Skeletal muscle tissue (tissue), 4 donors: Measurements from ENCODE around the gene TSPAN2. TPM values are rescaled to one million over a fixed set of nuclear protein-coding genes. Genes with fewer than 3 reads are reported as not detected.
"Not testable (repeated sequence)": the region's sequence is repeated elsewhere in the genome, so short reads cannot be mapped to it uniquely, and the experiment has no call there.

Experiments used
- H3K27ac ChIP-seq: one replicate; pipeline ENCODE4 v1.7.0; 2013; ENCODE audit warnings: mild to moderate bottlenecking, low read depth, low read length, inconsistent platforms
- H3K27me3 ChIP-seq, 3 donors: one replicate each; pipeline ENCODE4 v1.7.0; 2013; ENCODE audit warnings: low read length in 3 of 3; ENCODE audit not compliant: control insufficient read depth in 3 of 3, insufficient read depth in 3 of 3
- H3K36me3 ChIP-seq, 3 donors: one replicate each; pipeline ENCODE4 v1.7.0; 2013; ENCODE audit warnings: low read length in 3 of 3; ENCODE audit not compliant: control insufficient read depth in 3 of 3, insufficient read depth in 3 of 3
- H3K4me1 ChIP-seq, 3 donors: one replicate each; pipeline ENCODE4 v1.7.0; 2013; ENCODE audit warnings: low read length in 3 of 3, mild to moderate bottlenecking in 3 of 3; ENCODE audit not compliant: control insufficient read depth in 3 of 3, insufficient read depth in 3 of 3
- H3K4me3 ChIP-seq, 3 donors: one replicate each; pipeline ENCODE4 v1.7.0; 2013; ENCODE audit warnings: low read length in 3 of 3
- H3K9ac ChIP-seq, 3 donors: one replicate each; pipeline ENCODE4 v1.7.0; 2013; ENCODE audit warnings: low read length in 3 of 3, mild to moderate bottlenecking in 3 of 3, moderate library complexity in 2 of 3, low read depth in 1 of 3
- H3K9me3 ChIP-seq, 3 donors: one replicate each; pipeline ENCODE4 v1.7.0; 2013; ENCODE audit warnings: low read length in 3 of 3; ENCODE audit not compliant: control insufficient read depth in 3 of 3
- total RNA-seq: library from RNA; depleted of rRNA; stranded (reverse); fragments of >200 nt; gene quantifications from one replicate; pipeline ENCODE4 v1.2.3, GENCODE V29; 2014
- donor health status: Osteomylitis.

TSPAN2 gene
- total RNA-seq, 1 donor from 2014 or later: 6.8 TPM

DNA sequence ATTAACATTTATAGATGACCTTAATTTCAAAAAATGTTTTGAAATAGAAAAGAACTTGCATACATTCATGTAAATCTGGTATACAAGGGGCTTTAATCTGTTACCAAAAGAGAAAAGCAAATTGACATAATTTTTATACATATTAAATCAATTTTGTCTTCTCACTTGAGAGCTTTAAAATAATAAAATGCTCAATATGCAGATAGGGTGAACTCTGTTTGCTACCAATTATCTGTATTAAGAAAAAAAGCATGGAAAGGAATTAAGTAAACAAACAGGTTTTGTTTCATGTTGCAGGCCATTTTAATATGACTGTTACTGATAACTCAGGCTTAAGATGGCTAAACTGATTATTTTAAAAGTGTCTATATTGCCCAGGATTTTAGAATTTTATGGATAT, 65.7 kb downstream of the TSPAN2 start:
- no peaks in the 10 kb centered on the region for H3K9me3 ChIP-seq
- no peak overlapping the region for H3K27ac ChIP-seq
- H3K27me3 ChIP-seq: peaks cover 0 to 3% (median 0%) of the 10 kb centered on the region in 3 donors
- H3K4me1 ChIP-seq: no peaks in the 10 kb centered on the region
- H3K4me3 ChIP-seq: no peak overlapping the region
- H3K9ac ChIP-seq: no peak overlapping the region
- no peaks in the 10 kb centered on the region for H3K36me3 ChIP-seq

DNA sequence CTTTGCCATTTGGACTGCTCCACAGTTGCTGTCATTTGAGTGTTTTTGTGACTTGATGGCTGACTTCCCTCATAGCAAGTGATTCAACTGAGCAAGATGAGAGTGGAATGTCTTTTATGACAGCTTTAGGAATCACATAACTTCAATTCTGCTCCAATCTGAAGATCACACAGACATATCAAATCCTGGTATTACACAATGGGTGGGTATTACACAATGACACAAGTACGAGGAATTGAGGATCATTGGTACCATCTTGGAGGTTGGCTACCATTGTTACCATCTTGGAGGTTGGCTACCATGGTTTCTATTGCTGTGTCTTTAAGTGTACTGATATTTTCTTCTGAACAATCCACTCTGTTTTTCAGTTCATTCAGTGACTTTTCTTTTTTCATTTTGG, 68.2 kb downstream of the TSPAN2 start:
- no peak overlapping the region for H3K4me3 ChIP-seq
- H3K36me3 ChIP-seq: no peaks in the 10 kb centered on the region
- no peak overlapping the region for H3K9ac ChIP-seq
- no peaks in the 10 kb centered on the region for H3K9me3 ChIP-seq
- no peaks in the 10 kb centered on the region for H3K4me1 ChIP-seq
- H3K27me3 ChIP-seq: peaks cover 0 to 3% (median 0%) of the 10 kb centered on the region in 3 donors
- no peak overlapping the region for H3K27ac ChIP-seq

DNA sequence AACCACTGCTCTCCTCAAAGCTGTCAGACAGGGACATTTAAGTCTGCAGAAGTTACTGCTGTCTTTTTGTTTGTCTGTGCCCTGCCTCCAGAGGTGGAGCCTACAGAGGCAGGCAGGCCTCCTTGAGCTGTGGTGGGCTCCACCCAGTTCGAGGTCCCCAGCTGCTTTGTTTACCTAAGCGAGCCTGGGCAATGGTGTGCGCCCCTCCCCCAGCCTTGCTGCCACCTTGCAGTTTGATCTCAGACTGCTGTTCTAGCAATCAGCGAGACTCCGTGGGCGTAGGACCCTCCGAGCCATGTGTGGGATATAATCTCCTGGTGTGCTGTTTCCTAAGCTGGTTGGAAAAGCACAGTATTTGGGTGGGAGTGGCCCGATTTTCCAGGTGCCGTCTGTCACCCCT, 69.8 kb downstream of the TSPAN2 start:
- H3K36me3 ChIP-seq, H3K4me1 ChIP-seq, H3K9ac ChIP-seq, H3K4me3 ChIP-seq, H3K27ac ChIP-seq, H3K9me3 ChIP-seq, H3K27me3 ChIP-seq: not testable (repeated sequence)

DNA sequence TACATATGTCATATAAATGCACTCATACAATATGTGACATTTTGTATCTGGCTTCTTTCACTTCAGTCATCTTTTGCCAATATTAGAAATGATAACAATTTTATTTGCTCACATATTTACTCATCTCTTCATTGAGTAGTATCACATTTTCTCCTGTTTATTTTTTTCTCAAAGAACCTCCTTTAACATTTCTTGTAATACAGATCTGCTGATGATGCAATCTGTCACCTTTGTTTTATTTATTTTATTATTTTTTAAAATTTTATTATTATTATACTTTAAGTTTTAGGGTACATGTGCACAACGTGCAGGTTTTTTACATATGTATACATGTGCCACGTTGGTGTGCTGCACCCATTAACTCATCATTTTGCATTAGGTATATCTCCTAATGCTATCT, 75.5 kb downstream of the TSPAN2 start:
- Histone ChIP-seq H3K36me3 (no peaks in the 10 kb centered on the region), H3K27ac (no peak overlapping the region), H3K9ac (no peak overlapping the region), H3K27me3 (no peaks in the 10 kb centered on the region), H3K9me3 (no peaks in the 10 kb centered on the region), H3K4me1 (no peaks in the 10 kb centered on the region), H3K4me3 (no peak overlapping the region)

DNA sequence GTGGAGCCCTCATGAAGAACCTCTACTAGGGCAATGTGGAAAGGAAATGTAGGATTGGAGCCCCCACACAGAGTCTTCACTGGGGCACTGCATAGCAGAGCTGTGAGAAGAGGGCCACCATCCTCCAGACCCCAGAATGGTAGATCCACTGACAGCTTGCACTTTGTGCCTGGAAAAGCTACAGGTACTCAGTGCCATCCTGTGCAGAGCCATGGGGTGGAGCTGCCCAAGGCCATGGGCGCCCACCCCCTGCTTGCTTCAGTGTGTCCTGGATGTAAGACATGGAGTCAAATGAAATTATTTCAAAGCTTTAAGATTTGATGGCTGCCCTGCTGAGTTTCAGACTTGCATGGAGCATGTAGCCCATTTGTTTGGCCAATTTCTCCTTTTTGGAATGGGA, 76.9 kb downstream of the TSPAN2 start:
- H3K9me3 ChIP-seq: no peaks in the 10 kb centered on the region
- H3K27me3 ChIP-seq: no peaks in the 10 kb centered on the region
- no peaks in the 10 kb centered on the region for H3K36me3 ChIP-seq
- no peaks in the 10 kb centered on the region for H3K4me1 ChIP-seq
- H3K27ac ChIP-seq: no peak overlapping the region
- H3K4me3 ChIP-seq: no peak overlapping the region
- H3K9ac ChIP-seq: no peak overlapping the region

DNA sequence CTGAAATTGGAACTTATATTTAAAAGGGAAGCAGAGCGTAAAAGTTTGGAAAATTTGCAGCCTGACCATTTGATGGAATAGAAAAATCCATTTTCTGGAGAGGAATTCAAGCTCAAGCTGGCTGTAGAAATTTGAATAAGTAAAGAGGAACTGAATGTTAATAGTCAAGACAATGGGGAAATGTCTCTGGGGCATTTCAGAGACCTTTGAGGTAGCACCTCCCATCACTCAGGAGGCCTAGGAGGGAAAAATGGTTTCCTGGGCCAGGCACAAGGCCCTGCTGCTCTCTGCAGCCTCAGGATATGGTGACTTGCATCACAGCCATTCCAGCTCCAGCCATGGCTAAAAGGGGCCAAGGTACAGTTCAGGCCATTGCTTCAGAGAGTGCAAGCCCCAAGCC, 77.3 kb downstream of the TSPAN2 start:
- Histone ChIP-seq H3K9me3 (no peaks in the 10 kb centered on the region), H3K9ac (no peak overlapping the region), H3K4me3 (no peak overlapping the region), H3K4me1 (no peaks in the 10 kb centered on the region), H3K36me3 (no peaks in the 10 kb centered on the region), H3K27me3 (no peaks in the 10 kb centered on the region), H3K27ac (no peak overlapping the region)

DNA sequence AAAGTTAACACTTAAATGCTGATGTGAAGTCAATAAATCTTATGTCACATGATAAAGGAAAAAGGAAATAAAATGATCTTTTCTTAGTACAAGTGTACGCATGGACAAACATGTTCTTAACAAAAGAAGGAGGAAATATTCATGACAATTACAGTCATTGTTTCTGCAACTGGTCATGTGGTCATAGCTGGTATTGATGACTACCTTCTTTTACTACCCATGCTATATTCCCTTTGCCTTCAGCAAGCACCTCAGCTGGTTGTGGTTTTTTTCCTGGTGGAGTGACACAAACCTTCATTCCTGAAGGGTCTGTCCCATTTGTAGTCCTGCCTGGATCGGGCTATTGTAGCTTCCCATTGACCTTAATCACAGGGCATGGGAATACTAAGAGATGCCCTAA, 83.1 kb downstream of the TSPAN2 start:
- Histone ChIP-seq H3K4me1 (no peaks in the 10 kb centered on the region), H3K9me3 (no peaks in the 10 kb centered on the region), H3K27ac (no peak overlapping the region), H3K9ac (no peak overlapping the region), H3K27me3 (no peaks in the 10 kb centered on the region), H3K4me3 (no peak overlapping the region), H3K36me3 (no peaks in the 10 kb centered on the region)

Other genes starting within 250 kb of the TSPAN2 start
- gene SYCP1, start 234.6 kb downstream of the TSPAN2 start, total RNA-seq: not detected
- gene TSHB, start 59.7 kb downstream of the TSPAN2 start, total RNA-seq: not detected
- gene NGF, start 248.7 kb upstream of the TSPAN2 start, total RNA-seq: 2.1 TPM